ENCODE results near the gene KAT2B. TPM values are rescaled to one million over a fixed set of nuclear protein-coding genes. Genes with fewer than 3 reads are reported as not detected.

The KAT2B gene
- total RNA-seq, 1 experiment from 2014 or later = 3.7 TPM

GRCh38 chr3:20125289-20125688, 85.0 kb downstream of the KAT2B start:
- TF ChIP-seq FOSL1 (IDR thresholded peaks at IDR 0.05; ENCODE audit: low read depth) (no peak), CBX3 (IDR thresholded peaks at IDR 0.05; ENCODE audit: low read depth) (no peak), ELF1 (IDR thresholded peaks at IDR 0.05; ENCODE audit: borderline replicate concordance, low read depth) (no peak), ZFX (IDR thresholded peaks at IDR 0.05) (no peak), REST (IDR thresholded peaks at IDR 0.05; ENCODE audit: low read depth) (no peak), SP1 (IDR thresholded peaks at IDR 0.05; ENCODE audit: low read depth) (no peak), ATF3 (IDR thresholded peaks at IDR 0.05) (no peak), TCF7L2 (IDR thresholded peaks at IDR 0.05; ENCODE audit: borderline replicate concordance, extremely low read depth, insufficient read depth, insufficient read length) (no peak), SRF (IDR thresholded peaks at IDR 0.05; ENCODE audit: low read depth) (no peak), EZH2phosphoT487 (IDR thresholded peaks at IDR 0.05; ENCODE audit: borderline replicate concordance) (no peak), EZH2 (IDR thresholded peaks at IDR 0.05) (no peak), CEBPB (IDR thresholded peaks at IDR 0.05; ENCODE audit: low read depth) (no peak), POLR2AphosphoS5 (IDR thresholded peaks at IDR 0.05; ENCODE audit: low read depth, low read length) (no peak), MAX (IDR thresholded peaks at IDR 0.05) (no peak)

More at GRCh38 chr3:20125289-20125688, 85.0 kb downstream of the KAT2B start:
- BruUV-seq (replicated peaks) = no TSS peak
- Histone ChIP-seq H3K9ac (ENCODE audit: low read length) (no peak overlapping the region), H3K79me2 (ENCODE audit: insufficient read depth, low read length) (no peaks in the 10 kb centered on the region), H3K4me2 (ENCODE audit: low read length) (no peak overlapping the region), H3K4me1 (ENCODE audit: control insufficient read depth in 1 of 2, insufficient read depth in 2 of 2, low read length in 2 of 2) (no peaks in the 10 kb centered on the region), H3K27ac (ENCODE audit: low read depth, low read length) (no peak overlapping the region), H2AFZ (ENCODE audit: low read depth, low read length, poor library complexity, severe bottlenecking) (no peak overlapping the region), H3K36me3 (ENCODE audit: control insufficient read depth in 1 of 2, insufficient read depth in 2 of 2, low read length in 2 of 2) (no peaks in the 10 kb centered on the region), H4K20me1 (ENCODE audit: insufficient read depth) (no peaks in the 10 kb centered on the region), H3K27me3 (ENCODE audit: insufficient read depth, low read length) (no peaks in the 10 kb centered on the region), H3K4me3 (replicated peaks in 1 of 2; ENCODE audit: low read depth in 1 of 2, low read length in 2 of 2) (no peak overlapping the region), H3K9me2 (ENCODE audit: insufficient read depth) (no peaks in the 10 kb centered on the region), H3K9me3 (ENCODE audit: control insufficient read depth in 1 of 2, insufficient read depth in 1 of 2, low read depth in 1 of 2, low read length in 2 of 2) (no peaks in the 10 kb centered on the region)
- POLR2A ChIA-PET = no interaction called here
- no peak for DNase-seq (ENCODE audit: low read depth, low spot score)
- ATAC-seq = no peak
- CTCF ChIA-PET = no interaction called here
- RAD21 ChIA-PET (ENCODE audit: low non-redundant PET in 1 of 2, low total read pairs in 2 of 2, uncharacterized antibody in 2 of 2, unreplicated experiment in 2 of 2) = no interaction called here
- intact Hi-C loops (cut with micrococcal nuclease) = no loop called here
